Measurements from ENCODE around the gene SP140.

Gene SP140

GRCh38 chr2:230244211-230244610 is 18.7 kb downstream of the SP140 start:
- TF ChIP-seq MAX (IDR thresholded peaks at IDR 0.05): no peak
- no peak for TF ChIP-seq CREB1 (IDR thresholded peaks at IDR 0.05; ENCODE audit: low read depth)
- TF ChIP-seq TAF1 (IDR thresholded peaks at IDR 0.05; ENCODE audit: low read depth): no peak
- TF ChIP-seq TCF12 (IDR thresholded peaks at IDR 0.05; ENCODE audit: low read depth): no peak
- TF ChIP-seq EGR1 (IDR thresholded peaks at IDR 0.05): no peak
- no peak for TF ChIP-seq RAD21 (IDR thresholded peaks at IDR 0.05; ENCODE audit: low read depth)
- TF ChIP-seq REST (IDR thresholded peaks at IDR 0.05; ENCODE audit: low read depth): no peak
- TF ChIP-seq YY1 (IDR thresholded peaks at IDR 0.05; ENCODE audit: low read depth): no peak
- TF ChIP-seq FOXM1 (IDR thresholded peaks at IDR 0.05; ENCODE audit: borderline replicate concordance, low read depth): no peak

- TF ChIP-seq YY1 (IDR thresholded peaks at IDR 0.05; ENCODE audit: low read depth) (no peak), NFIC (IDR thresholded peaks at IDR 0.05) (no peak), USF1 (IDR thresholded peaks at IDR 0.05) (no peak), CEBPB (IDR thresholded peaks at IDR 0.05) (no peak), TEAD4 (IDR thresholded peaks at IDR 0.05) (no peak), TAF1 (IDR thresholded peaks at IDR 0.05; ENCODE audit: low read depth) (no peak), REST (IDR thresholded peaks at IDR 0.05; ENCODE audit: low read depth) (no peak), RAD21 (IDR thresholded peaks at IDR 0.05; ENCODE audit: low read depth) (no peak), MAX (IDR thresholded peaks at IDR 0.05) (no peak), ZBTB7A (IDR thresholded peaks at IDR 0.05; ENCODE audit: low read depth) (no peak)
Observed at GRCh38 chr2:230246206-230246605, 20.7 kb downstream of the SP140 start.

- TF ChIP-seq EP300 (IDR thresholded peaks at IDR 0.05; ENCODE audit: borderline replicate concordance) (no peak), USF1 (IDR thresholded peaks at IDR 0.05) (no peak), MAX (IDR thresholded peaks at IDR 0.05) (no peak), NFIC (IDR thresholded peaks at IDR 0.05) (no peak), CEBPB (IDR thresholded peaks at IDR 0.05) (no peak), ZBTB7A (IDR thresholded peaks at IDR 0.05; ENCODE audit: low read depth) (no peak), YY1 (IDR thresholded peaks at IDR 0.05; ENCODE audit: low read depth) (no peak), TCF12 (IDR thresholded peaks at IDR 0.05; ENCODE audit: low read depth) (no peak), RAD21 (IDR thresholded peaks at IDR 0.05; ENCODE audit: low read depth) (no peak), FOXM1 (IDR thresholded peaks at IDR 0.05; ENCODE audit: borderline replicate concordance, low read depth) (no peak), REST (IDR thresholded peaks at IDR 0.05; ENCODE audit: low read depth) (no peak), TEAD4 (IDR thresholded peaks at IDR 0.05) (no peak), TAF1 (IDR thresholded peaks at IDR 0.05; ENCODE audit: low read depth) (no peak), CREB1 (IDR thresholded peaks at IDR 0.05; ENCODE audit: low read depth) (no peak), EGR1 (IDR thresholded peaks at IDR 0.05) (no peak)
Observed at GRCh38 chr2:230250231-230250630, 24.7 kb downstream of the SP140 start.

- TF ChIP-seq EP300 (IDR thresholded peaks at IDR 0.05; ENCODE audit: borderline replicate concordance) (no peak), USF1 (IDR thresholded peaks at IDR 0.05) (no peak), NFIC (IDR thresholded peaks at IDR 0.05) (no peak)
Observed at GRCh38 chr2:230254152-230254881, 28.8 kb downstream of the SP140 start.
